HG03520 (cell line): ENCODE measurements around the gene PLEKHA7.

ENCODE experiments used
- ATAC-seq: cut with Tn5 transposase; IDR thresholded peaks from one replicate; pipeline ENCODE4 v1.9.1; 2021; ENCODE audit warnings: mild to moderate bottlenecking, moderate library complexity; ENCODE audit not compliant: unreplicated experiment

The PLEKHA7 gene

GRCh38 chr11:16794047-16794818, 220.0 kb downstream of the PLEKHA7 start:
- ATAC-seq: no peak

GRCh38 chr11:16793511-16793910, 220.7 kb downstream of the PLEKHA7 start:
- no peak for ATAC-seq

GRCh38 chr11:16793009-16793408, 221.2 kb downstream of the PLEKHA7 start:
- ATAC-seq: no peak

GRCh38 chr11:16792426-16792825, 221.8 kb downstream of the PLEKHA7 start:
- no peak for ATAC-seq

DNA sequence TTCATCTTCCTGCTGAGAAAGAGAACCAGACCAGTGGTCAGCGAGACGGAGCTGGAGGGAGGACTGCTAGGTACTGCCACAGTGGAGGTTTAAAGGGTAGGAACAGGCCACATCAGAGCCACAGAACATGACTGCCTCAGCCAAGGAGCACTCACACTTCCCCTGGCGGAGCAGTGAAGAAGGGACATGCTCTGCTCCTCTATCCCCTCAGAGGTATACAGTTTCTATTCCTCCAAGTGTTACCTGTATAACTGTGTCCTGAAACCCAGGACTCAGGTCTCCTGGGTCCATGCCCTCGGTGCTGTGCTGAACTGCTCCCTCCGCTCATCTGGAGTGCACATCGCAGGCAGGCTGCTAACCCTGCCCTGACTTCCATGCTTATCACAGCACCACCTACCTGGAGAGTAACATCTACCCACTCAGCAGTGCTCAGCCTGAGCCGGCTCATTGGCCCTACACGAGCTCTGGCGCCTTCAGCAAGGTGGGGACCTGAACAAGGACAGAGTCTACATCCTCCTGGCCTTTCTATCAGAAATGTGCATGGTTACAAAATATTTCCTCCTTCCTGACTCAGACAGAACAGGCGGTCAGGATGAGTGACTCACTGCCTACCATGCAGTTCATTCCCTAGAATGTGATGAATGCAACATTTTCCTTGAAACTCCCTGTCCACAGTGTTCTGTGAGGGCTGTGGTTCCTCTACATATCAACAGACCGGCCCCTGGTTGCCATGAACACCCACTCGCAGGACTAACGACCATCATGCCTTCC, 222.8 kb downstream of the PLEKHA7 start:
- ATAC-seq: no peak

DNA sequence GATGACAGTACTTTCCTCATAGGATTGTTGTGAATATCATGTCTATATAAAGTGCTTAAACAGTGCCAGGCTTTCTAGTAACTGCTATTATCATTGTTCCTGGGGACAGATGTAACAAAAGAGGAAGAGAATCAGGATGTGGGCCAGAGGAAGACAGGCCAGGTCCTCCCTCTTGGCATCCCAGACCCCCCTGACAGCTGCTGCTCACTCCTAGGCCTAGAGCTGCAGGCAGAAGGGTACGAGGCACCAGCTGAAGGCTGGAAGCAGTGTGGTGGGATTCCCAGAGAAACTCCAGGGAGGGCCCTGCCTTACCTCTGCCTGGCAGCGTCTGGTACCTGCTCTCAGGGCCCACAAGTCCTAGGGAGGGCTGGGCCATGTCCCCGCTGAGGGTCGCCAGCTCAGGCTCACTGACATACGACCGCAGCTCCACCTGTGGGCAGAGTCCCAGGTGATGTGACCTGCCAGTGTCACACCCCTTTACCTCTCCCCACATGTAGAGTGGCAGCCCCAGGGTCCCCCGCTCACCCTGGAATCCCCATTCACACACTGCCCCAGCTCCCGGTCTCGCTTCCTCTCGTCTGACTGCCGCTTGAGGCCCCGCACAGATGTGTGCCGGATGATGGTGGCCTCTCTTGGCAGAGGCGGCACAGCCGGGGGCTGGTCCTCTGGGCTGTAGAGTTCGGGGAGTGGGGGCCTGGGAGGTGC, 223.6 kb downstream of the PLEKHA7 start:
- no peak for ATAC-seq

- ATAC-seq: no peak
These were observed 224.4 kb downstream of the PLEKHA7 start for GRCh38 chr11:16789560-16790485.

- ATAC-seq: no peak
These were observed 225.2 kb downstream of the PLEKHA7 start for GRCh38 chr11:16789063-16789420.

- peak; percentile 57 for ATAC-seq
These were observed 225.8 kb downstream of the PLEKHA7 start for GRCh38 chr11:16788141-16789062.

DNA sequence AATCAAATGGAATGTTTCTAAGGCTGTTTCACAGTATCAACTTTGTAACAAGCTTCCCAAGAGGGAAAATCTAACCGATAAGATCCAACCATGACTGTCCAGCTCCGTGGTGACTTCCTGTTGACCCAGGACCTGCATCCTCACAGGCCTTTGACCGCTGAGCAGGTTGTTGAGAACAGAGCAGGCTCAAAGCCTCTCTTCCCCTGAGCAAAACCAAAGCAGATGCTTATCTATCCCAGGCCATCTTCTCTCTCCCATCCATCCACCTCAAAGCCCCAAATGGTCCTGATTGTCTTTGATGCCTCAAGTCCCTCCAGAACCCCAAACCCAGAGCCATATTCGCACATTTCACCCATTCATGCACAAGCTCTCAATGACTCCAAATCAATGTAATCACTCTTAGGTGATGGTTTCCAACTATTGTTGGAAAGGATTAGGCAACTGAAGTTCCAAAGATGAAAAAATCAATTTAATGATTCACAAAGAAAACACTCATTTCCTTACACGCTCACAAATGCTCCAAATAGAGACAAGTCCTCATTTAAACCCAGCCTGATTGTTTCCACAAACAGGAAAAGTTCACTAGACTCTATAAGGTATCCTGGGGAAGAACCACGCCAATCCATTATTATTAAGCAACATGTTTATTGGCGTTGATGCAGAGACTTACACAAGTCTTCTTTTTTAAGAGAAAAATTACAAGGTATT, 227.0 kb downstream of the PLEKHA7 start:
- no peak for ATAC-seq

- ATAC-seq: no peak
These were observed 228.1 kb downstream of the PLEKHA7 start for GRCh38 chr11:16786131-16786530.

DNA sequence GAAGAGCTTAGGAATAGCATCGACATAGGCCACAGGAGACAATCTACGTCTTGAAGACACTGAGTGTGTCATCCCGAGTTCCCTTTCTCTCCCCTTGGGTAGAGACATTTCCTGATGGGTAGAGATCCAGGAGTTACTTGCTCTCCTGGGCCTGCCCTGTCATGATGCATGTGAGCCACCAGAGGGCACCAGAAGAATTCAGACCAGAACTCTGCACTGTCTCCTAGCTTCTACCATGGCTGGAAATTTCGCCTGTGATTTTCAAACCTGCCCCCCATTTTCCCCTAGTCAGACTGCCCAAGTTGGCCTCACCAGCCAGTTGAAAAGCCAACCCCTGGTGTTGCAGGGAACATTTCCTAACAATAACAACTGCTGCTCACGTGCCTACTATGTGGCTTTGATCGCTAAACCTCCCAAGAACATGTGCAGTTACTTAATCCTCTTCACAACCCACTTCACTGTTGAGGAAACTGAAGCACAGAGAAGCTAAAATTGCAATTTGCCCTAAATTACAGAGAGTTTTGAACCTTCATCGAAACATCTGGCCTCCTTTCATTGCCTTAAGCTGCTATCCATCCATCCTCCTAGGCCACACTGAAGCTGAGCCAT, 228.6 kb downstream of the PLEKHA7 start:
- ATAC-seq: peak; percentile 74

DNA sequence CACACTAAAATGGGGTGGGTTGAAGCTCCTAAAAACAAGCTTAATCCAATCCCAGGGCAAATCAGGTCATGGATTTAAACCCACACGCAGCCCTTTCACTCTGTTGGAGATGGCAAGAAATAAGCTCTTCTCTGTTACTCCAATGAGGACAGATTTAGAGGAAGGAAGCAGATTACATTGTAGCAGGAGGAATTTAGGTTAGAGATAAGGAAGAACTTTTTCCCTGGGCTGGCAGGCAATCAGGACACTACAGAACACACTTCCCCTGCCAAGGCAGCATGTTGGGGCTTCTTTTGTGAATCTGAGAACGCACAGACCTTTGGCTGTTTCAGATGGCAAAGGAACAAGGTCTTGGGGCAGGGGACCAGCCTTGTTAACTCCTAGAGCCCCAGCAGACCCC, 229.5 kb downstream of the PLEKHA7 start:
- ATAC-seq: no peak

DNA sequence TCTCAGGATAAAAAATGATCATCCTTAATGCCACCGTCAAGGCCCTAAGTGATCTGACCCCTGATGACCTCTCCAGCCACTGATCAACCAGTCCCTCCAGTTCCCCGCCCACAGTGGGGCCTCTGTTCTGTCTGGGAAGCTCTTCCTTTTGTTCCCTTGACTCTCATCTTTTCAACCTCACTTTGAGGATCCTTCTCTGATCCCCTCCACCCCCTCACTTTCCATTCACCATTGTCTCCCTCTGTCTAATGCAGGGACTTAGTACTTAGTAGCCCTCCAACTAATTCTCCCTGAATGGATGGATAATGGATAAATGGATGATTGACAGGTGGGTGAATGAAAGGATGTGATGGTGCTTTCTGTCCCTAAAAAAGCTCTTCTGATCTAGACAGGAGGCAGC, 230.1 kb downstream of the PLEKHA7 start:
- no peak for ATAC-seq

DNA sequence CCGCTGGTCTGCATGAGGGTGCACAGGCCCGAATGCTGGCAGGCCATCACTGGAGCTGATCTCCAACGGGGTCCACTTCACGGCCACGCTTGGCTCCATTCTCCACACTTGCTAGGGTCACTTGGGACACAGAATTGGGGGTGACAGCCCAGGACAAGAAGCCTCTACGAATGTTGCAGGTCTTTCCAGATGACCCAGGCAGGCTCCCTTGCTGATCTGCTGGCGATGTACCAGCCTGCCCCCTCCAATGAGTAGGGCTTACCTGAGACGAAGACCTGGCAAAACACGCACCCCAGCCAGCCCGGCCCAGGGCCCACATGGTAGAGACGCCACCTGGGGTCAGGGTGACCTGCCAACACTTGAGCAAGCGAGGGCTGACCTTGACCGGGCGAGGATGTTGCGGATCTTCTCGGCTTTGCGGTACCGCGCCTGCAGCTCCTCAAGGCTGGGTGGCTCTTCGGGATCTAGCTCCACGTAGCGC, 230.9 kb downstream of the PLEKHA7 start:
- no peak for ATAC-seq

DNA sequence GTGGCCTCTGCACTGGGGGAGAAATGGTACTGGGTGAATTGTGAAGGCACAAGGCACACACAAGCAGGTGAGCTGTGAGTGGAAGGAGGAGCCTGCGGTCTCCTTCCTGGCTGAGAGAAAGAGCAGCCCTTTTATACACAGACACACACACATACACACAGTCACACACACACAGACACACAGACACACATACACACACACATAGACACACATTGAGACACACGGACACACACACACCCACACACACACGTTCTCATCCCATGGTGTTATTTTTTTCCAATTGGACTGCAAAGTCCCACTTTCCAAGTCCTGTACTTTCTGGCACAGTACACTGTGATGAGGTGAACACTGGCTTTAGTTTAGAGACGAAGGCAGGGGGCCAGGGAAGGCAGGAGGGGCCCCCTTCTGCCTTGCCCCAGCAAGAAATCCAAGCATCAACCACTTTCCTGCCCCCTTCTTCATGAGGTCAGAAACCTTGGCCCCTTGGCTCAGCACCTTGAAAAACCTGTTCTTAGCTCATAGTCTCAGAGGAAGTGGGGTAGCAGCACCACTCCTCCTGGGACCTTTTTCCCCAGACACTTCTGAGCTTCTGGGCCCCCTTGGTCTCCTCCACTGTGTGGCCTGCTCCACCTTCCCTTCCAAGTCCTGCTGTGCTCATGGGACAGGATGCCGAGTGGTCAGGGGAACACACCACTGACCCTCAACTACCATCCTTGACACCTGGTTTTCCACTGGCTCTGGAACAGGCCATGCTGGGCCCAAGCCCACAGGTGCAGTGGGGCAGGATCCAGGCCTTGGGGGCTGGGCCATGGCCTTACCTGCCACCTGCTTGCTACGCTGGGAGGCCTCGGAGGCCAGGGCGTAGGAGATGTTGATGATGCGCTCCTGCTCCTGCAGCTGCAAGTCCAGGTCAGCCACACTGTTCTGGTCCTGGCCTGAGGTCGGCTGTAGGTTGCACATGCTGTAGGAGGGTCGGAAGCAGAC, 232.0 kb downstream of the PLEKHA7 start:
- no peak for ATAC-seq
